ENCODE results near the gene CPS1.

Gene CPS1

DNA sequence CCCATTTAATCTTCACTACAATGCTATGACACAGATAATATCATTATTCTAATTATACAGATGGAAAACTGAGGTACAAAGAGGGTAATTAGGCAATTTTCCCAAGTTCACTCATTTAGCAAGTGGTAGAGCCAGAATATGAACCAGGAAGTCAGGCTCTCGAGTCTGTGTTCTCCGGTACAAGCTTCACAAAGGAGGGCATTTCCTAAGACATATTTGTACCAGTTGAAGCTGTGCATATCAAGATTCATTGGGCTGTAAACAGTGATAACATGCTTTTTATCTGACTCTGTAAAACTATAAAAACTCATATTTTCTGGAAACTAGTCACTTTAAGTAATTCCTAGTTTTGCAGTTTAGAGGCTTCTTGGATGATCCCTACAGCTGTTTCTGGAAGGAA is 23.0 kb upstream of the CPS1 start:
- 98% methylated on average over 2 of the region's 2 CpGs for WGBS

DNA sequence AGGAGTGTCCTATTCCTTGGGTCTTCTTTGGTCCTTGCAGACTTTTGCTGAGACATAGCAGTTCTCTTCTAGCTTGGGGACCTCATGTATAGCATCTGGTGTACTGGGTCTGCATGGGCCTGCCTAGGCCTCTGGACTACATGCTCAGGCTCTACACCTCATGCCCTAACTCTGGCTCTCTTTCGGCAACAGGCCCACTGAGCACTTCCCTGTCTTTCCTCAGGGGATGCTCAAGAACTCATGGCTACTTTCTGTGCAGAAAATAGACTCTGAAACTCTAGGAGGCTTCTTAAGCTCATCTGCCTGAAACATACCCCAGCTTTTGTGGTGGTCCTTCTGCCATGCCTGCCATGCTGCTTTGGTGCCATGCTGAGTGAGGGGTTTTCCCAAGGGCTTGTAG is 21.5 kb upstream of the CPS1 start:
- peaks cover 14% of the 10 kb centered on the region for H3K4me1 ChIP-seq (ENCODE audit: insufficient read depth, low read length)
- no peak overlapping the region; the same call in 1 of the 2 replicates for H3K27ac ChIP-seq (ENCODE audit: low read depth, low read length)
- no peak overlapping the region for H3K4me3 ChIP-seq (ENCODE audit: low read length)
- H3K27me3 ChIP-seq (ENCODE audit: insufficient read depth, low read length), result no peaks in the 10 kb centered on the region
- H3K36me3 ChIP-seq (ENCODE audit: insufficient read depth, low read length), result no peaks in the 10 kb centered on the region
- 87% methylated on average over 1 of the region's 1 CpG for WGBS
- H3K9me3 ChIP-seq (ENCODE audit: insufficient read depth, low read depth, low read length), result no peaks in the 10 kb centered on the region
- no peak overlapping the region for H3K9ac ChIP-seq (ENCODE audit: low read depth, low read length)

More for the DNA sequence above, 23.0 kb upstream of the CPS1 start:
- Histone ChIP-seq H3K27me3 (ENCODE audit: insufficient read depth, low read length) (no peaks in the 10 kb centered on the region), H3K4me3 (ENCODE audit: low read length) (no peak overlapping the region), H3K9ac (ENCODE audit: low read depth, low read length) (no peak overlapping the region), H3K9me3 (ENCODE audit: insufficient read depth, low read depth, low read length) (no peaks in the 10 kb centered on the region), H3K27ac (ENCODE audit: low read depth, low read length) (no peak overlapping the region), H3K4me1 (ENCODE audit: insufficient read depth, low read length) (peaks cover 21% of the 10 kb centered on the region), H3K36me3 (ENCODE audit: insufficient read depth, low read length) (no peaks in the 10 kb centered on the region)

DNA sequence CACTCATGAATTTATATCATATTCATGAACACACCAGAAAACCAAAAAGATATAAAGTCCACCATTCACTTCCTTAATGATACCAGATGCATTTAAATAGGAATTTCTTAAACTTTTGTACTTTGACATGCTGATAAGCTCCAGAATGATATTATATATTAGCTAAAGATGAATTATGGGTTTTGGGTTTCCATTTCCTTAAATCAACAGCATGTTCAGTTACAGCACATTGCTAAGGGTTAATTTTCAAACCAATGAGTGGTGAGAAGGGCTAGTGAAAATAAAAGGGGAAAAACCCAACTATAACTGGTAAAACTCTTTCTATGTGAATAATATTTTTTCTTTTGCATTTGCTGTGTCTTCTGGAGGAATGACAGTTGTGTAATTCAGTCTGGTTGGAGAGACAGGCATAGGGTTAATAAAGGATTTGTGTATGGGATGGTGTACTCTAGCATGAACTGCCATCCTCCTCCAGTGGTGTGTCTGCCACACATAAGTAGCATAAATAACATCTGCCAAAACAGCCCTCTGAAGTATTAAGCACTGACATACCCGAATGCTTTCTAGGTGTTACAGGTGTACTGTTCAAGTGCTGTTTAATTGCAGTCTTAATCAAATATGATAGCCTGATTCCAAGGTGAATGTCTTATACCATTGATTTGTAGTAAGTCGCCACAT is 19.3 kb upstream of the CPS1 start:
- Histone ChIP-seq H3K36me3 (ENCODE audit: insufficient read depth, low read length) (no peaks in the 10 kb centered on the region), H3K27me3 (ENCODE audit: insufficient read depth, low read length) (no peaks in the 10 kb centered on the region), H3K4me3 (ENCODE audit: low read length) (no peak overlapping the region), H3K27ac (ENCODE audit: low read depth, low read length) (no peak overlapping the region), H3K4me1 (ENCODE audit: insufficient read depth, low read length) (peaks cover 24% of the 10 kb centered on the region), H3K9me3 (ENCODE audit: insufficient read depth, low read depth, low read length) (no peaks in the 10 kb centered on the region), H3K9ac (ENCODE audit: low read depth, low read length) (no peak overlapping the region)
- WGBS, result 95% methylated on average over 2 of the region's 2 CpGs

DNA sequence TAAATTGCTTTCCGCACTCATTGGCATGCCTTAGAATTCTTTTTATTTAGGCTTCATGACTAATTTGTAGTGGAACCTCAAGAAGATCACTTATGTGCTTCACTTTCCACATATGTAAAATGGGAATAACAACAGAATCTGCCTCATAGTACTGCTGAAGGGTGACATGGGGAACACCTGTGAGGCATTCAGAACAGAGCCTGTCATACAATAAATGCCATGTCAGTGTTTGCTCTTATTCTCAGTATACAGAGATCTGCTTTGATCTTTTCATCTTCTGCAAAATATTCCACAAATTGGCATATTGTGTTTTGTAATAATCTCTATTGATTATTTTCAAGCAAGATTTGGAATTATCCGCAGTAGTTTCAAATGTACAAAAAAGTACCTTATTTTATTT is 17.4 kb upstream of the CPS1 start:
- Histone ChIP-seq H3K9me3 (ENCODE audit: insufficient read depth, low read depth, low read length) (no peaks in the 10 kb centered on the region), H3K36me3 (ENCODE audit: insufficient read depth, low read length) (no peaks in the 10 kb centered on the region), H3K4me1 (ENCODE audit: insufficient read depth, low read length) (peaks cover 24% of the 10 kb centered on the region), H3K9ac (ENCODE audit: low read depth, low read length) (no peak overlapping the region), H3K27me3 (ENCODE audit: insufficient read depth, low read length) (no peaks in the 10 kb centered on the region), H3K4me3 (ENCODE audit: low read length) (no peak overlapping the region), H3K27ac (ENCODE audit: low read depth, low read length) (no peak overlapping the region)
- WGBS, result 93% methylated on average over 1 of the region's 2 CpGs

DNA sequence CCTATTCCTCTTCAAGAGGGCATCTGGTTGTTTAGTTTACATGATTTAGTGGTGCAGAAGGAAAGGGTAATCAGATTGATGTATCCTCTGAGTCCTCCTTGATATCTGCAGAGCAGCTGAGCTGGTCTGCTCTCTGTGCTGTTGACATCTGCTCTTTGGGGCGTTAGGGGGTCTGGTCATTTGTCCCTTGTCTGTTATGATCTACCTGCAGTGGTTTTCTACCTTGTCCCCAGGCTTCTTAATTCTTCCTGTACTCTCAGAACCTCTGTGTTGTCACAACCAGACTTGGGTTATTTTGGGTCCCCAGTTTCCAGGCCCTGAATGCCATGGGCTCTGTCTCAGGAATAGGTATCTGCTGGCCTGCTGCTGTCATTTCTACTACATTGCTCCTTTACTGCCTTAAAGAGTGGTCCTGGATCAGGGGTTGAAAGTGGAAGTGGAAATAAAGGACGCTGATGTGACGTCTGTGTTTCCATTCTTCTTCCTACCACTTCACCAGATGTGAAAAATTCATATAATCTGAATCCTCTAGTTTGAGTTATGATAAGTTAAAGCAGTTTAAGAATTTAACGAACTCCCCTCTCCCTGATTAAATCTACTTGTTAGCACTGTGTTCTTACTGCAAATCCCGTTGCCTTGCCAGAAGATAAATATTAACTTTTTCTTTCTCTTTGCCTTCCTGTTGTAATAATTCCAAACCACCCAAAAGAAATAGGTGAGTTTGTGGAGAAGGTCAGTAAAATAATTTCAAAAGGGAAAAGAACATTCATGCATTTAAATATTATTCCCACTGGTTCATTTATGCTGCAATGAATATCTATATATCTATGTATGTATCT is 16.6 kb upstream of the CPS1 start:
- Histone ChIP-seq H3K27ac (ENCODE audit: low read depth, low read length) (no peak overlapping the region), H3K27me3 (ENCODE audit: insufficient read depth, low read length) (no peaks in the 10 kb centered on the region), H3K36me3 (ENCODE audit: insufficient read depth, low read length) (no peaks in the 10 kb centered on the region), H3K9me3 (ENCODE audit: insufficient read depth, low read depth, low read length) (no peaks in the 10 kb centered on the region), H3K4me1 (ENCODE audit: insufficient read depth, low read length) (peaks cover 21% of the 10 kb centered on the region), H3K4me3 (ENCODE audit: low read length) (no peak overlapping the region), H3K9ac (ENCODE audit: low read depth, low read length) (no peak overlapping the region)
- 80% methylated on average over 1 of the region's 5 CpGs for WGBS

DNA sequence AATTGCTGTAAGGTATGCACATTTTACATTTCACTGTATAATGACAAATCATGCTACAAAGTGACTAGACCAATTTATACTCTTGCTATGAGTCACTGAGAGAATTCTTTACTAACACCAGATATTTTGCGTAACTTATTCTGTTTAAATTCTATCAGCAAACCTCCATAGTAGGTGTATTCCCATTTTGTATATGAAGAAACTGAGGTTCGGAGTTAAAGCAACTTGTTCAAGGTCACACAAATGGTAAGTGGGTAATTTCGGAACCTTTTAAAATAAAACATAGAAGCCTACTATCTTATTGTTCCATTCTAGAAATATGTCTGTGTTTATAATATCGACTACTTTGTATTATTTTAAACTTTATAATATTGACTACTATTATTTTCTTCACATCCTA is 15.9 kb upstream of the CPS1 start:
- H3K27me3 ChIP-seq (ENCODE audit: insufficient read depth, low read length), result no peaks in the 10 kb centered on the region
- H3K4me3 ChIP-seq (ENCODE audit: low read length), result no peak overlapping the region
- WGBS, result 100% methylated on average over 1 of the region's 4 CpGs
- H3K27ac ChIP-seq (ENCODE audit: low read depth, low read length), result no peak overlapping the region
- no peaks in the 10 kb centered on the region for H3K9me3 ChIP-seq (ENCODE audit: insufficient read depth, low read depth, low read length)
- no peaks in the 10 kb centered on the region for H3K36me3 ChIP-seq (ENCODE audit: insufficient read depth, low read length)
- no peak overlapping the region for H3K9ac ChIP-seq (ENCODE audit: low read depth, low read length)
- H3K4me1 ChIP-seq (ENCODE audit: insufficient read depth, low read length), result peaks cover 14% of the 10 kb centered on the region

DNA sequence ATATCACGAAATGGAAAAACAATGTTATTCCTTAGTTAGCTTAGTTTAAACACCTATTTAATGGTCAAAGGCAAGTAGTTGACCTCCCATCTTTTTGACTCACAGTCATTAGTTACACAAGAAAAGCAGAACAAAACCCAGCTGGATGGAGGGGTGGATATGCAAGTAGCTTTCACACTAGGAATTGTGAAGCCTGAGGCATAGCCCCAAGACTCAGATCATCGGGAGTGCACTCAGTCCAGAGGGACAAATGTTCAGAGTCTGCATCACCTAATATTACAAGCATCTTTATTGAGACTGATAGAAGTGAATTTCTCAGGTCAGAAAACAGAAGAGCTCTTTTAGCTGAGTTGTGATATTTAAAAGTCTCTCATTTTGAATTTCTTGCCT is 15.5 kb upstream of the CPS1 start:
- Histone ChIP-seq H3K27ac (ENCODE audit: low read depth, low read length) (no peak overlapping the region), H3K4me1 (ENCODE audit: insufficient read depth, low read length) (peaks cover 10% of the 10 kb centered on the region)

DNA sequence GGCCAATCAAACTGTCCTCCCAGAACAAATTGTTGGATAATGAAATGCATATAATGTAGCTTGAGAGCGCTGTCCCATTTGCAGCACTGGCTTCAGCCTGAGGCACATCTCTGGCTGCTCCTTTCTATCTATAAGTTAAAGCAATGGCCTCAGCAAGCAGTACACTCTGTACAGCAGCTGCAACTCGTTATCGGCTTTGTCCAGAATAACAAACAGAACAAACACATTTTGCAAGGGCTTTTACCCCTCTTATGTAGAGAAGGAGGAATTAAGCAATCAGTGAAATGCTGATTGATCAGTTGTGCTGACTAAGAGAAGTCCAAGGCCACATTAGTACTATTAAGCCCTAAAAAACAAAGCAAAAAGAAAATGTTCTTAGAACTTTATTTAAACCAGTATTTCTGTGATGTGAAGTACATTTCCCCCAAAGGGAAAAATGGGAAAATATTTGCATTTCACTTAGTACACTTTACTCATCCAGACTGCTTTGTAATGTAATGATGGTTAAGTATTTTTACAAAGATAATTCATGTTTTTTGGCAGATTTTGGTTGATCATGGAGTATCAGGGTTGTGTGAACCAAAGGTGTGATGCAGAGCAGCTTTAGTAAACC is 15.0 kb upstream of the CPS1 start:
- WGBS, result 83% methylated on average over 3 of the region's 3 CpGs

More for the DNA sequence above, 15.5 kb upstream of the CPS1 start:
- no peaks in the 10 kb centered on the region for H3K36me3 ChIP-seq (ENCODE audit: insufficient read depth, low read length)
- H3K9me3 ChIP-seq (ENCODE audit: insufficient read depth, low read depth, low read length), result no peaks in the 10 kb centered on the region
- no peaks in the 10 kb centered on the region for H3K27me3 ChIP-seq (ENCODE audit: insufficient read depth, low read length)
- no peak overlapping the region for H3K4me3 ChIP-seq (ENCODE audit: low read length)
- 46% methylated on average over 1 of the region's 2 CpGs for WGBS
- H3K9ac ChIP-seq (ENCODE audit: low read depth, low read length), result no peak overlapping the region

DNA sequence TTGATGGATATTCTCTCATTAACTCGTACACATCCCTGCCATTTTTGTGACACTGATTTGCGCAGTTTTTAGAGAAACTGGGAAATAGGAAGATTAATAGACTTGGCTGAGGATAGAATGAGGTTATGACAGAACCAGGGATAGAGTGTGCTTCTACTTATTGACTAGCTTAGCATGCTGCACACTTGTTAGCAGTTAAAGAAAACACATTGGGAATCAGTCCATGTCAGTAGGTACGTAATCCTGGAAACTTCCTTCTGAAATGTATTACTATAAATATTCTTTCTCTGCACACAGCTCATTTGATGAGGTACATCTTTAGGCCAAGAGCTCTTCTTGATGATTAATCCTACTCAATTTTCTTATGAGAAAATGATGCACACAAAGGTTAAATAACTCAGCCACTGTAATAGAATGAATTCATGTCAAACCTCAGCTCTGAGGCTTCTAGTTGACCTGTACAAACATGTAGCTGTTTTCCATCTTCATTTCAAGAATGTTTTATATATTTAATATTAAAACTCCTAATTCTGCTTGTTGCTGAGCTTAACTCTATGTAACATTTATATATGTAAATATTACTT is 12.3 kb upstream of the CPS1 start:
- H3K36me3 ChIP-seq (ENCODE audit: insufficient read depth, low read length), result no peaks in the 10 kb centered on the region
- H3K4me3 ChIP-seq (ENCODE audit: low read length), result no peak overlapping the region
- H3K4me1 ChIP-seq (ENCODE audit: insufficient read depth, low read length), result peaks cover 30% of the 10 kb centered on the region
- no peaks in the 10 kb centered on the region for H3K9me3 ChIP-seq (ENCODE audit: insufficient read depth, low read depth, low read length)
- WGBS, result 98% methylated on average over 3 of the region's 3 CpGs
- no peak overlapping the region for H3K27ac ChIP-seq (ENCODE audit: low read depth, low read length)
- no peak overlapping the region for H3K9ac ChIP-seq (ENCODE audit: low read depth, low read length)
- H3K27me3 ChIP-seq (ENCODE audit: insufficient read depth, low read length), result no peaks in the 10 kb centered on the region

More for the DNA sequence above, 15.0 kb upstream of the CPS1 start:
- H3K27me3 ChIP-seq (ENCODE audit: insufficient read depth, low read length), result no peaks in the 10 kb centered on the region
- H3K9me3 ChIP-seq (ENCODE audit: insufficient read depth, low read depth, low read length), result no peaks in the 10 kb centered on the region
- H3K27ac ChIP-seq (ENCODE audit: low read depth, low read length), result no peak overlapping the region
- H3K4me3 ChIP-seq (ENCODE audit: low read length), result no peak overlapping the region
- no peaks in the 10 kb centered on the region for H3K36me3 ChIP-seq (ENCODE audit: insufficient read depth, low read length)
- no peak overlapping the region for H3K9ac ChIP-seq (ENCODE audit: low read depth, low read length)
- H3K4me1 ChIP-seq (ENCODE audit: insufficient read depth, low read length), result peaks cover 12% of the 10 kb centered on the region

DNA sequence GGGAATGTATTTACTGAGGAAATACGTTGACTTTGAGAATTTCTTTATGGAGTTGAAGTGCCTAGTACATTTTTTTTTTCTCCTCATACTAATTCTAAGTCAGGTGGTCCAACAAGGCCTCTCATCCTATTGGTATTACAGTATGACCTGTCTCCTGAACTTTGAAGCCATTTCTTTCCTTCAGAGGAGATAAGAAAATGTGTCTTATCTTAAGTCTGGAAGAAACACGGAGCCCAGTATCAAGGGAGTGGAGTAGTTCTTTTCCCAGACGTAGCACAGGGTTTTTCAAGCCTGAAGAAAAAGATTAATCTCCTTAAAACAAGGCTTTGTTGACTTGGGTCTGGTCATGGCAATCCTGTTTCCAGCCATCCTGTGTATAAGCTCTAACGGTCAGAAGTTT is 11.6 kb upstream of the CPS1 start:
- no peaks in the 10 kb centered on the region for H3K27me3 ChIP-seq (ENCODE audit: insufficient read depth, low read length)

More for the DNA sequence above, 11.6 kb upstream of the CPS1 start:
- Histone ChIP-seq H3K9ac (ENCODE audit: low read depth, low read length) (no peak overlapping the region), H3K36me3 (ENCODE audit: insufficient read depth, low read length) (no peaks in the 10 kb centered on the region), H3K4me3 (ENCODE audit: low read length) (no peak overlapping the region), H3K27ac (ENCODE audit: low read depth, low read length) (no peak overlapping the region), H3K4me1 (ENCODE audit: insufficient read depth, low read length) (peaks cover 30% of the 10 kb centered on the region), H3K9me3 (ENCODE audit: insufficient read depth, low read depth, low read length) (no peaks in the 10 kb centered on the region)
- WGBS, result 97% methylated on average over 4 of the region's 4 CpGs

All from HUES64 (cell line).